ENCODE measurements around the gene SH3GLB1.
A peak's percentile ranks its signal among the peaks of the same experiment; 100 is the strongest.
"Not testable (repeated sequence)": the region's sequence is repeated elsewhere in the genome, so short reads cannot be mapped to it uniquely, and the experiment has no call there.

Gene SH3GLB1

GRCh38 chr1:86704458-86704971 lies at the start of gene SH3GLB1:
TSS of gene SH3GLB1 (plus strand) at chr1:86704576. CDS start at chr1:86704900, 324 bp downstream.
- peak; percentile 75 for DNase-seq (ENCODE audit: extremely low spot score, insufficient read length, low read depth)

GRCh38 chr1:86658381-86658780 lies 46.0 kb upstream of the SH3GLB1 start:
- DNase-seq (ENCODE audit: extremely low spot score, insufficient read length, low read depth); FAIRE-seq: not testable (repeated sequence)

More at GRCh38 chr1:86704458-86704971, at the start of gene SH3GLB1:
- peak; percentile 74 for FAIRE-seq

GRCh38 chr1:86666368-86666767 lies 38.0 kb upstream of the SH3GLB1 start:
- DNase-seq (ENCODE audit: extremely low spot score, insufficient read length, low read depth) (no peak), FAIRE-seq (no peak)

GRCh38 chr1:86687595-86687994 lies 16.8 kb upstream of the SH3GLB1 start:
- FAIRE-seq = no peak
- DNase-seq (ENCODE audit: extremely low spot score, insufficient read length, low read depth) = no peak

- FAIRE-seq (no peak), DNase-seq (ENCODE audit: extremely low spot score, insufficient read length, low read depth) (no peak)
Observed at GRCh38 chr1:86692641-86693040, 11.7 kb upstream of the SH3GLB1 start.

GRCh38 chr1:86695400-86695799 lies 9.0 kb upstream of the SH3GLB1 start:
- DNase-seq (ENCODE audit: extremely low spot score, insufficient read length, low read depth) = no peak
- FAIRE-seq = no peak

- no peak for FAIRE-seq
- no peak for DNase-seq (ENCODE audit: extremely low spot score, insufficient read length, low read depth)
Observed at GRCh38 chr1:86696522-86696921, 7.9 kb upstream of the SH3GLB1 start.

GRCh38 chr1:86699186-86699585 lies 5.2 kb upstream of the SH3GLB1 start:
- DNase-seq (ENCODE audit: extremely low spot score, insufficient read length, low read depth) (no peak), FAIRE-seq (no peak)

GRCh38 chr1:86701731-86702130 lies 2.6 kb upstream of the SH3GLB1 start:
- no peak for DNase-seq (ENCODE audit: extremely low spot score, insufficient read length, low read depth)
- FAIRE-seq = no peak

GRCh38 chr1:86702954-86703494 lies 1.4 kb upstream of the SH3GLB1 start:
- DNase-seq (ENCODE audit: extremely low spot score, insufficient read length, low read depth); FAIRE-seq: not testable (repeated sequence)

- FAIRE-seq (peak; percentile 46), DNase-seq (ENCODE audit: extremely low spot score, insufficient read length, low read depth) (no peak)
Observed at GRCh38 chr1:86703696-86704457, 499 bp upstream of the SH3GLB1 start.

- DNase-seq (ENCODE audit: extremely low spot score, insufficient read length, low read depth) (no peak), FAIRE-seq (peak; percentile 42)
Observed at GRCh38 chr1:86704972-86705664, 742 bp downstream of the SH3GLB1 start.

- DNase-seq (ENCODE audit: extremely low spot score, insufficient read length, low read depth) (no peak), FAIRE-seq (no peak)
Observed at GRCh38 chr1:86705665-86705985, 1.2 kb downstream of the SH3GLB1 start.

- DNase-seq (ENCODE audit: extremely low spot score, insufficient read length, low read depth) (no peak), FAIRE-seq (no peak)
Observed at GRCh38 chr1:86706018-86706635, 1.8 kb downstream of the SH3GLB1 start.

GRCh38 chr1:86708920-86709319 lies 4.5 kb downstream of the SH3GLB1 start:
- FAIRE-seq = no peak
- DNase-seq (ENCODE audit: extremely low spot score, insufficient read length, low read depth) = no peak

GRCh38 chr1:86712088-86712860 lies 7.9 kb downstream of the SH3GLB1 start:
- DNase-seq (ENCODE audit: extremely low spot score, insufficient read length, low read depth) (no peak), FAIRE-seq (peak; percentile 63)

- no peak for DNase-seq (ENCODE audit: extremely low spot score, insufficient read length, low read depth)
Observed at GRCh38 chr1:86713477-86713876, 9.1 kb downstream of the SH3GLB1 start.

GRCh38 chr1:86714159-86714558 lies 9.8 kb downstream of the SH3GLB1 start:
- DNase-seq (ENCODE audit: extremely low spot score, insufficient read length, low read depth) (no peak), FAIRE-seq (no peak)

More at GRCh38 chr1:86713477-86713876, 9.1 kb downstream of the SH3GLB1 start:
- FAIRE-seq = no peak

- DNase-seq (ENCODE audit: extremely low spot score, insufficient read length, low read depth) = no peak
- FAIRE-seq = peak; percentile 9
Observed at GRCh38 chr1:86714561-86715244, 10.3 kb downstream of the SH3GLB1 start.

Measured in GM18507 (cell line).